RWPE2 (cell line): ENCODE data around the gene ARHGAP8.

Experiments
- ATAC-seq: fragments of 200-7000 bp; cut with Tn5 transposase; 3 replicates; pipeline ENCODE4 v1.9.1; 2021; ENCODE audit warnings: low read depth
- DNase-seq: peaks from one replicate; pipeline ENCODE4 v3.0.0-alpha.2; 2020; ENCODE audit warnings: low spot score
- H3K27ac ChIP-seq: fragments of 450-650 bp; 2 replicates; pipeline ENCODE4 v1.5.1; 2017; ENCODE audit warnings: mild to moderate bottlenecking; ENCODE audit not compliant: poor library complexity, severe bottlenecking
- H3K27me3 ChIP-seq: fragments of 250-450 bp; sonication (Bioruptor Pico); 2 replicates; pipeline ENCODE4 v1.5.1; 2021; ENCODE audit warnings: mild to moderate bottlenecking, moderate library complexity; ENCODE audit not compliant: insufficient read depth, poor library complexity, severe bottlenecking
- H3K36me3 ChIP-seq: fragments of 250-450 bp; sonication (Bioruptor Pico); 2 replicates; pipeline ENCODE4 v1.5.1; 2020; ENCODE audit warnings: low read depth, mild to moderate bottlenecking, moderate library complexity
- H3K4me1 ChIP-seq: fragments of 250-450 bp; sonication (Bioruptor Pico); 2 replicates; pipeline ENCODE4 v1.5.1; 2021; ENCODE audit warnings: mild to moderate bottlenecking, moderate library complexity; ENCODE audit not compliant: insufficient read depth, poor library complexity, severe bottlenecking
- H3K4me3 ChIP-seq: fragments of 250-450 bp; sonication (Bioruptor Pico); 2 replicates; pipeline ENCODE4 v1.5.1; 2021; ENCODE audit warnings: mild to moderate bottlenecking, moderate library complexity; ENCODE audit not compliant: severe bottlenecking
- H3K9me3 ChIP-seq: fragments of 250-450 bp; sonication (Bioruptor Pico); 2 replicates; pipeline ENCODE4 v1.5.1; 2021; ENCODE audit warnings: mild to moderate bottlenecking, moderate library complexity; ENCODE audit not compliant: severe bottlenecking
- TF ChIP-seq, protein P1 (sequence below): fragments of 450-650 bp; IDR thresholded peaks from one replicate; pipeline ENCODE4 v1.5.1; 2017; ENCODE audit warnings: mild to moderate bottlenecking, moderate library complexity; ENCODE audit not compliant: poor library complexity, severe bottlenecking

Gene ARHGAP8

GRCh38 chr22:44752285-44753188 lies at the start of gene ARHGAP8:
Gene ARHGAP8, plus strand, starts transcription at chr22:44752575. Its CDS starts 33,953 bp downstream, at chr22:44786528.
- ATAC-seq (peak; percentile 50; the same call in 2 of the 3 replicates), DNase-seq (no peak)
- TF ChIP-seq, protein P1, sequence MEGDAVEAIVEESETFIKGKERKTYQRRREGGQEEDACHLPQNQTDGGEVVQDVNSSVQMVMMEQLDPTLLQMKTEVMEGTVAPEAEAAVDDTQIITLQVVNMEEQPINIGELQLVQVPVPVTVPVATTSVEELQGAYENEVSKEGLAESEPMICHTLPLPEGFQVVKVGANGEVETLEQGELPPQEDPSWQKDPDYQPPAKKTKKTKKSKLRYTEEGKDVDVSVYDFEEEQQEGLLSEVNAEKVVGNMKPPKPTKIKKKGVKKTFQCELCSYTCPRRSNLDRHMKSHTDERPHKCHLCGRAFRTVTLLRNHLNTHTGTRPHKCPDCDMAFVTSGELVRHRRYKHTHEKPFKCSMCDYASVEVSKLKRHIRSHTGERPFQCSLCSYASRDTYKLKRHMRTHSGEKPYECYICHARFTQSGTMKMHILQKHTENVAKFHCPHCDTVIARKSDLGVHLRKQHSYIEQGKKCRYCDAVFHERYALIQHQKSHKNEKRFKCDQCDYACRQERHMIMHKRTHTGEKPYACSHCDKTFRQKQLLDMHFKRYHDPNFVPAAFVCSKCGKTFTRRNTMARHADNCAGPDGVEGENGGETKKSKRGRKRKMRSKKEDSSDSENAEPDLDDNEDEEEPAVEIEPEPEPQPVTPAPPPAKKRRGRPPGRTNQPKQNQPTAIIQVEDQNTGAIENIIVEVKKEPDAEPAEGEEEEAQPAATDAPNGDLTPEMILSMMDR = no peak
- Histone ChIP-seq H3K36me3 (no peaks in the 10 kb centered on the region), H3K9me3 (no peaks in the 10 kb centered on the region), H3K27me3 (no peaks in the 10 kb centered on the region), H3K27ac (peak within 1 kb of the TSS; percentile 58), H3K4me3 (peak within 1 kb of the TSS; percentile 58), H3K4me1 (peaks cover 23% of the 10 kb centered on the region)

DNA sequence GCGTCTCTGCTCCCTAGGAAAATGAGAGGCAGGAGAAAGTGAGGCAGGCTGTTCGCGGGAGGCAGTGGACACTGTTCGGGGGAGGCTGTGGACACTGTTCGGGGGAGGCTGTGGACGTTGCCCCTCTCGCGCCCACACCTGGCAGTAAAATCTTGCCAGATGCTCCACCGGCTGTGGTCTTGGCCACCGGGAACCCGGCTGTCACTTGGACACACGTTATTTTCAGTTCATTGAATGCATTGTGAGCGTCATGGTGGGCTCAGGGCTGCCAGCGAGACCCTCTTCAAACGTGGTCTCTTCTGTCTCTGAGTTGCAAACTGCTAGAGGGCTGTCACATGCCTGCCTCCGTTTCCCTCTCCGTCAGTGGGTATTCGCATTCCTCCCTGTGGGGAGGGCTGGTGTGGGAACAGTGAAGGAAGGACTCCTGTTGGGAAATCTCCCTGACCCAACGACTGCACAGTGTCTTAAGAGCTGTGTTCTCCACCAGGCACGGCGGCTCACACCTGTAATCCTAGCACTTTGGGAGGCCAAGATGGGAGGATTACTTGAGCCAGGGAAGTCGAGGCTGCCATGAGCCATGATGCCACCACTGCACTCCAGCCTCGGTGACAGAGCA lies 49.0 kb upstream of the ARHGAP8 start:
- Histone ChIP-seq H3K27ac (no peak overlapping the region), H3K4me1 (no peaks in the 10 kb centered on the region), H3K4me3 (peak overlapping the region; percentile 78), H3K9me3 (no peaks in the 10 kb centered on the region), H3K36me3 (no peaks in the 10 kb centered on the region), H3K27me3 (no peaks in the 10 kb centered on the region)
- ATAC-seq (no peak), DNase-seq (no peak)
- TF ChIP-seq, protein P1 = no peak

DNA sequence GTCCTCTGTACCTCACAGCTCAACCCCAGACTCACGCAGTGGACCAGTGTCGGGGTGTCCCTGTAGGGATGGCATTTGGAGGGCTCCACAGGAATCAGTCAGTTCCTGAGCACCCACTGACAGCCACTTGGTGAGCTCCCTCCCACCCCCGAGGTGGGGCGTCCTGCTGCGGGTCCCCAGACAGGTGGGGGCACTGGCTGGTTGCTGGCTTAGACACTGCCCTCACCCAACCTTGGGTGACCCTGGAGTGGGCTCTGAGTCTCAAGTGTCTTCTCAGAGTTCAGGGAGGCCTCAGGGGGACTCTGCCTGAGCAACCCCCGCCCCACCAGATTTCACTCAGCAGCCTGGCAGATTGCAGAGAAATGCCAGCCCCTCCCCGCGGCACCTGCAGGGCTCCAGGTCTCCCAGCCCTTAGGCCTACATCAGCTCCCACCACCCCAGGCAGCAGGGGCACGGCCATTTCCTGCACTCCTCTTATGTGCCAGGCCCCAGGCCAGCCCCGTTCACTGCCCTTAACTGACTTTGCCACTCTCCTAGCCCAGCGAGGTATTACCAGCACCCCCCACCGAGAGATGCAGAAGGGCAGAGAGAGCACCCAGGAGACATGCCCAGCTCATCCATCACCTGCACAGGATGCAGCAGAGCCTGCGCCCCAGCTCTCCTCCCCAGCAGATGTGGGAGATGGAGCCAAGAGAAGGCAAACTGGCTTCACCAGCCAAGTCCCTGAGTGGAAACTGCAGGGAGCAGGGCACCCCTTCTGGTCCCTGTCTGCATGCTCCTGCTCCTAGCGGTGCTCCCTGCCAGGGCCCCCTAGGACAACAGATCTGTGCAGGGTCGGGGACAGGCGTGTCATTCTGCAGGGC lies 48.0 kb upstream of the ARHGAP8 start:
- DNase-seq (no peak), ATAC-seq (no peak)
- no peaks in the 10 kb centered on the region for H3K36me3 ChIP-seq
- H3K9me3 ChIP-seq = no peaks in the 10 kb centered on the region
- no peak overlapping the region for H3K4me3 ChIP-seq
- TF ChIP-seq, protein P1 = no peak
- no peak overlapping the region for H3K27ac ChIP-seq
- H3K27me3 ChIP-seq = no peaks in the 10 kb centered on the region
- H3K4me1 ChIP-seq = no peaks in the 10 kb centered on the region

DNA sequence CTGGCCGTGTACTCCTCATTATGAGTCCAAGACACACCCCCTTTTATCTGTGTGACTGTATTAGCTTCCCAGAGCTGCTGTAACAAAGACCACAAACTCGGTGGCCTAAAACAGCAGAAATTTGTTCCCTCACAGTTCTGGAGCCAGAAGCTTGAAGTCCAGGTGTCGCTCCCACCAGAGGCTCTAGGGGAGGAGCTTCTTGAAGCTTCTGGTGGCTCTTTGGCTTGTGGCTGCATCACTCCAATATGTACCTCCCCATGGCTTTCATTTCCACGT lies 47.4 kb upstream of the ARHGAP8 start:
- H3K4me1 ChIP-seq = no peaks in the 10 kb centered on the region
- H3K4me3 ChIP-seq = no peak overlapping the region
- no peaks in the 10 kb centered on the region for H3K9me3 ChIP-seq
- DNase-seq (no peak), ATAC-seq (no peak)
- H3K27ac ChIP-seq = no peak overlapping the region
- TF ChIP-seq, protein P1 = no peak
- no peaks in the 10 kb centered on the region for H3K36me3 ChIP-seq
- H3K27me3 ChIP-seq = no peaks in the 10 kb centered on the region
